Stimulated activated naive CD8-positive, alpha-beta T cell treated with anti-CD3 and anti-CD28 coated beads, Interleukin-15, Interleukin-2, amounts not matched to agents 100 ng/mL and 50 ng/mL, for 24 hours (primary cell): ENCODE data around the gene IL15RA.
"Not testable (repeated sequence)": the region's sequence is repeated elsewhere in the genome, so short reads cannot be mapped to it uniquely, and the experiment has no call there.

Experiments used
- H3K27ac Mint-ChIP-seq: one replicate; pipeline ENCODE4 v1.8.0; 2021; ENCODE audit warnings: mild to moderate bottlenecking, mixed read lengths
- H3K27me3 Mint-ChIP-seq: one replicate; pipeline ENCODE4 v1.8.0; 2021; ENCODE audit warnings: mixed read lengths
- H3K36me3 Mint-ChIP-seq: one replicate; pipeline ENCODE4 v1.8.0; 2021; ENCODE audit warnings: low read depth, mixed read lengths
- H3K4me1 Mint-ChIP-seq: one replicate; pipeline ENCODE4 v1.8.0; 2021; ENCODE audit warnings: low read depth, mixed read lengths
- H3K4me3 Mint-ChIP-seq: one replicate; pipeline ENCODE4 v1.8.0; 2021; ENCODE audit warnings: mild to moderate bottlenecking, mixed read lengths
- H3K9me3 Mint-ChIP-seq: one replicate; pipeline ENCODE4 v1.8.0; 2021; ENCODE audit warnings: mixed read lengths

IL15RA gene

GRCh38 chr10:5918763-5919162 is 58.6 kb downstream of the IL15RA start:
- H3K27me3 Mint-ChIP-seq, result no peaks in the 10 kb centered on the region
- H3K4me1 Mint-ChIP-seq, result no peaks in the 10 kb centered on the region
- H3K9me3 Mint-ChIP-seq, result no peaks in the 10 kb centered on the region
- H3K4me3 Mint-ChIP-seq, result no peak overlapping the region
- H3K36me3 Mint-ChIP-seq, result peaks cover 94% of the 10 kb centered on the region
- no peak overlapping the region for H3K27ac Mint-ChIP-seq

- Mint-ChIP-seq H3K27ac (no peak overlapping the region), H3K4me1 (no peaks in the 10 kb centered on the region), H3K27me3 (no peaks in the 10 kb centered on the region), H3K9me3 (no peaks in the 10 kb centered on the region), H3K4me3 (no peak overlapping the region), H3K36me3 (peaks cover 94% of the 10 kb centered on the region)
Measured at GRCh38 chr10:5917305-5917704, 60.0 kb downstream of the IL15RA start.

- Mint-ChIP-seq H3K27me3 (no peaks in the 10 kb centered on the region), H3K4me1 (no peaks in the 10 kb centered on the region), H3K27ac (no peak overlapping the region), H3K36me3 (peaks cover 82% of the 10 kb centered on the region), H3K9me3 (no peaks in the 10 kb centered on the region), H3K4me3 (no peak overlapping the region)
Measured at GRCh38 chr10:5915451-5915850, 61.9 kb downstream of the IL15RA start.

GRCh38 chr10:5913736-5914135 is 63.6 kb downstream of the IL15RA start:
- H3K9me3 Mint-ChIP-seq, result no peaks in the 10 kb centered on the region
- H3K27ac Mint-ChIP-seq, result no peak overlapping the region
- no peaks in the 10 kb centered on the region for H3K4me1 Mint-ChIP-seq
- no peaks in the 10 kb centered on the region for H3K27me3 Mint-ChIP-seq
- no peak overlapping the region for H3K4me3 Mint-ChIP-seq
- peaks cover 80% of the 10 kb centered on the region for H3K36me3 Mint-ChIP-seq

GRCh38 chr10:5911670-5912069 is 65.7 kb downstream of the IL15RA start:
- H3K27ac Mint-ChIP-seq, result no peak overlapping the region
- peaks cover 78% of the 10 kb centered on the region for H3K36me3 Mint-ChIP-seq
- H3K9me3 Mint-ChIP-seq, result no peaks in the 10 kb centered on the region
- H3K4me1 Mint-ChIP-seq, result peaks cover 5% of the 10 kb centered on the region
- H3K27me3 Mint-ChIP-seq, result no peaks in the 10 kb centered on the region
- no peak overlapping the region for H3K4me3 Mint-ChIP-seq

- H3K4me3 Mint-ChIP-seq, result no peak overlapping the region
- peaks cover 75% of the 10 kb centered on the region for H3K36me3 Mint-ChIP-seq
- no peaks in the 10 kb centered on the region for H3K27me3 Mint-ChIP-seq
- peaks cover 8% of the 10 kb centered on the region for H3K4me1 Mint-ChIP-seq
- H3K9me3 Mint-ChIP-seq, result no peaks in the 10 kb centered on the region
- no peak overlapping the region for H3K27ac Mint-ChIP-seq
Measured at GRCh38 chr10:5910323-5911100, 66.8 kb downstream of the IL15RA start.

- Mint-ChIP-seq H3K36me3 (peaks cover 62% of the 10 kb centered on the region), H3K4me1 (peaks cover 17% of the 10 kb centered on the region), H3K27ac (peak overlapping the region; percentile 13)
- H3K27me3 Mint-ChIP-seq, H3K9me3 Mint-ChIP-seq, H3K4me3 Mint-ChIP-seq: not testable (repeated sequence)
Measured at GRCh38 chr10:5908676-5909075, 68.7 kb downstream of the IL15RA start.

- no peak overlapping the region for H3K27ac Mint-ChIP-seq
- no peak overlapping the region for H3K4me3 Mint-ChIP-seq
- H3K9me3 Mint-ChIP-seq, result no peaks in the 10 kb centered on the region
Measured at GRCh38 chr10:5906651-5907050, 70.7 kb downstream of the IL15RA start.

GRCh38 chr10:5905854-5906507 is 71.4 kb downstream of the IL15RA start:
- Mint-ChIP-seq H3K27ac (no peak overlapping the region), H3K4me3 (no peak overlapping the region), H3K9me3 (no peaks in the 10 kb centered on the region)

More at GRCh38 chr10:5906651-5907050, 70.7 kb downstream of the IL15RA start:
- Mint-ChIP-seq H3K36me3 (peaks cover 49% of the 10 kb centered on the region), H3K27me3 (no peaks in the 10 kb centered on the region), H3K4me1 (peaks cover 19% of the 10 kb centered on the region)

GRCh38 chr10:5904227-5904626 is 73.1 kb downstream of the IL15RA start:
- no peak overlapping the region for H3K4me3 Mint-ChIP-seq

More at GRCh38 chr10:5905854-5906507, 71.4 kb downstream of the IL15RA start:
- H3K27me3 Mint-ChIP-seq, result no peaks in the 10 kb centered on the region
- H3K36me3 Mint-ChIP-seq, result peaks cover 46% of the 10 kb centered on the region
- peaks cover 19% of the 10 kb centered on the region for H3K4me1 Mint-ChIP-seq

GRCh38 chr10:5903563-5903962 is 73.8 kb downstream of the IL15RA start:
- Mint-ChIP-seq H3K4me1 (peaks cover 24% of the 10 kb centered on the region), H3K9me3 (no peaks in the 10 kb centered on the region), H3K36me3 (peaks cover 37% of the 10 kb centered on the region), H3K27ac (no peak overlapping the region), H3K4me3 (no peak overlapping the region), H3K27me3 (no peaks in the 10 kb centered on the region)

More at GRCh38 chr10:5904227-5904626, 73.1 kb downstream of the IL15RA start:
- Mint-ChIP-seq H3K27me3 (no peaks in the 10 kb centered on the region), H3K4me1 (peaks cover 22% of the 10 kb centered on the region), H3K27ac (no peak overlapping the region), H3K9me3 (no peaks in the 10 kb centered on the region), H3K36me3 (peaks cover 40% of the 10 kb centered on the region)

- Mint-ChIP-seq H3K4me3 (no peak overlapping the region), H3K4me1 (peaks cover 22% of the 10 kb centered on the region), H3K9me3 (no peaks in the 10 kb centered on the region), H3K27ac (no peak overlapping the region), H3K27me3 (no peaks in the 10 kb centered on the region), H3K36me3 (peaks cover 37% of the 10 kb centered on the region)
Measured at GRCh38 chr10:5902511-5903274, 74.7 kb downstream of the IL15RA start.
